LNCaP clone FGC (cell line): ENCODE measurements around the gene BMPER.
A peak's percentile ranks its signal among the peaks of the same experiment; 100 is the strongest.

Experiments used
- DNase-seq: peaks from one replicate; pipeline ENCODE4 v3.0.0-alpha.2; 2011; ENCODE audit warnings: low read depth
- H3K4me3 ChIP-seq: 2 replicates; pipeline ENCODE4 v1.5.1; 2011; ENCODE audit warnings: mild to moderate bottlenecking, low read depth, low read length, control low read depth
- TF ChIP-seq, protein P1 (sequence below): IDR thresholded peaks from 2 replicates; pipeline ENCODE4 v1.5.1; 2012; ENCODE audit warnings: mild to moderate bottlenecking; ENCODE audit not compliant: control insufficient read depth, insufficient read depth; ENCODE audit errors: extremely low read depth

BMPER gene

DNA sequence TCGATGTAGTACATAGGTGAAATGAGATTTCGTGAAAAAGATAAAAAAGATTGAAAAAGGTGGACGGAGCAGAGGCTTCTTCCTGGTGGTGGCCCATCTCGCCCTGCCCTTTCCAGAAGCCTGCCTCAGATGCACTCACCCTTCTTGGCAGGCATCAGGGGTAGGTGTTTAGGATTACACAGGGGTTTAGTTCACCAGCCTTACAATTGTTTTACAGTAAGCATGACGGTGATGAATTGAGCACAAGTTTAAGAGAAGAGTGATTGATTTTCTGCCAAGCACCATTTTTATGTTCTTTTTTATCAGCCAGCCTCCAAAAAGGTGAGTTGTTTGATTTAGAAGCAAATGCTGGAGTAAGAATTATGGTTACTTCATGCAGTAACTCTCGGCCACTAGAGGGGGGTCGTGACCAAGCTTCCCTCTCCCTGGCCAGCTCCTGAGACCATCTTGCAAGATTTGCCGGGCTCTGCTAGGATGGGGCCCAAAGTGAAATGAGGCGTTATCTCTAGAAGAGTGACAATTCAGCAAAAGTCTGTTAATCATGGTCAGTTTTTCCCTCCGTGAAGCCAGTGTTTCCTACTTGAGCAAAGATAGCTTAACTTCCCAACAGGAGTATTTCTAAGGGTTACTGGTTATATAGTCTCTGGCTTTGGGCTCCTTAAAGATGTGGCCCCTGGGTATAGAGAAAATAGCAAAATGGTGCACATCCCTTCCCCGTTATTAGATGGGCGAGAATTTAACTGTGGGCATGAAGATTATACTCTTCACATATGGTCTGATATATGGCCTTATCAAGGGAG lies 228.8 kb downstream of the BMPER start:
- no peak for DNase-seq
- H3K4me3 ChIP-seq: no peak overlapping the region
- TF ChIP-seq, protein P1, sequence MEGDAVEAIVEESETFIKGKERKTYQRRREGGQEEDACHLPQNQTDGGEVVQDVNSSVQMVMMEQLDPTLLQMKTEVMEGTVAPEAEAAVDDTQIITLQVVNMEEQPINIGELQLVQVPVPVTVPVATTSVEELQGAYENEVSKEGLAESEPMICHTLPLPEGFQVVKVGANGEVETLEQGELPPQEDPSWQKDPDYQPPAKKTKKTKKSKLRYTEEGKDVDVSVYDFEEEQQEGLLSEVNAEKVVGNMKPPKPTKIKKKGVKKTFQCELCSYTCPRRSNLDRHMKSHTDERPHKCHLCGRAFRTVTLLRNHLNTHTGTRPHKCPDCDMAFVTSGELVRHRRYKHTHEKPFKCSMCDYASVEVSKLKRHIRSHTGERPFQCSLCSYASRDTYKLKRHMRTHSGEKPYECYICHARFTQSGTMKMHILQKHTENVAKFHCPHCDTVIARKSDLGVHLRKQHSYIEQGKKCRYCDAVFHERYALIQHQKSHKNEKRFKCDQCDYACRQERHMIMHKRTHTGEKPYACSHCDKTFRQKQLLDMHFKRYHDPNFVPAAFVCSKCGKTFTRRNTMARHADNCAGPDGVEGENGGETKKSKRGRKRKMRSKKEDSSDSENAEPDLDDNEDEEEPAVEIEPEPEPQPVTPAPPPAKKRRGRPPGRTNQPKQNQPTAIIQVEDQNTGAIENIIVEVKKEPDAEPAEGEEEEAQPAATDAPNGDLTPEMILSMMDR: peak; percentile 89

DNA sequence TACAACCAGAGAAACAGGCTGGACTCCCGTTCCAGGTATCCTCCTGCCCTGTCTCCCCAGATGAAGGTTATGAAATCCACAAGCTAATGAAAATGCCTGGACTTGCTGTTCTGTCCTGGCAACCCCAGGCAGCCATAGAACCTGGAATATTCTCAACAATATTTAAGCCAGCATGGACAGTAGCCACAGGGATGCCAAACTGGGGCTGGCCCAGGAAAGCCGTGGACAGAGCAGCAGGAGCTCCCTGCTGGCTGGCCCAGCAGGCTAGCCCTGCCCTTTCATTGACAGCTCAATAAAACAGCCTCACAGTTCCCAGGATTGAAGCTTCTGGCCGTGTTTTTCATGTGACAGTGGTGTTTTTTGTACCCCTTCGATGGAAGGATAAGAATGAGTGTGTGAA lies 230.6 kb downstream of the BMPER start:
- no peak for DNase-seq
- TF ChIP-seq, protein P1: no peak
- H3K4me3 ChIP-seq: no peak overlapping the region

DNA sequence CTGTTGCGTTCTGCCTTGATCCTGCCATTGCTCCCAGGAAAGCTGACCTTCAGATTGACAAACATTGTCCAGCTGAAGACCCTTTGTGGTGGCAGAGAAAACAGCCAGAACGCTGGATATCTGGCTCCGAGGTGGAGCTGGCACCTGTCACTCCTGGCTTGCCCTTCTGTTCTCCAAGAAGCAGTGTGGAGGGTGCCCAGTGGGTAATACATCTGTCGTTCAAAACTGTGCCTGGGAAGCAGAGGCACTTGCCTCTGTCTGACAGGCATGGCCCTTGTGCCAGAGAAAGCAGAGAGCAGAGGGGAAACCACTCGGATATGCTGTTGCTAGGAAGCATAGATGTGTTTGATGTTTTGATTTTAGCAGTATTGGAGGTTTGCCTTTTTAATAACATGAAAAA lies 231.4 kb downstream of the BMPER start:
- DNase-seq: no peak
- no peak overlapping the region for H3K4me3 ChIP-seq
- TF ChIP-seq, protein P1: no peak

DNA sequence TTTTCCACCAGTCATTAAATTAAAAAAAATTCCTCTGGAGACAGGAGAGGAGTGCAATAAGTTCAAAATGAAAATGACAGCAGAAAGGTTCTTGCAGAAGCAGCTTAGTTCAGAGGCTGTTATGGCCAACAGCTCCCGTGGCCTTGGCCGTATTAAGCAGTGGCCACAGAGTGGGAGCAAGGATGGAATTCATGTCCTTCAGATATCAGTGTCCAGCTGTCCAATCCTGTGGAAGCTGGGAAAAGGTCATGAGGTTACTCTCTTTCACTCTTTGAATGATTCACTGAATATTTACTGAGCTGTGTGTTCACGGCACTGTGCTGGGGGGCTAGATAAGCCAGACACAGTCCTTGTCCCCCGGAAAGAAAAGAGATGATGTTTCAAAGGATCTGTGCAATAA lies 231.8 kb downstream of the BMPER start:
- H3K4me3 ChIP-seq: no peak overlapping the region
- TF ChIP-seq, protein P1: no peak
- no peak for DNase-seq

DNA sequence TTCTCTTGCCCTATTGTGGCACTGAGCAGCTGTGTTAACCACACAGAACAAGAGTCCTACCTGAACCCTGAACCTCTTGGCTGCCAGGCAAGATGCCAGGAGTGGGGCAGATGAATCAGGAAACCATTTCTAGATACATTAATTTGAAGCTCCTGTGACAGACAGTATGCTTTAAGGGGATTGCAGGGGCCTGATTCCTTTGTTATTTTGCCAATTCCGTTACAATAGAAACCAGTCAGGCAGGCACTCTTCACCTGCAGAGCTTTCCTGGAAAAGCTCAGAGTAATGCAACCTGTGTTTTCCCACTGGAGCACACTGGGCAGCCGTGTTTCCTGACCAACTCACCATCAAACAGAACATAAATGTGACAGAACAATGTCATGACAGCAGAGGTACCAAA lies 233.1 kb downstream of the BMPER start:
- H3K4me3 ChIP-seq: no peak overlapping the region
- DNase-seq: no peak
- TF ChIP-seq, protein P1: no peak

DNA sequence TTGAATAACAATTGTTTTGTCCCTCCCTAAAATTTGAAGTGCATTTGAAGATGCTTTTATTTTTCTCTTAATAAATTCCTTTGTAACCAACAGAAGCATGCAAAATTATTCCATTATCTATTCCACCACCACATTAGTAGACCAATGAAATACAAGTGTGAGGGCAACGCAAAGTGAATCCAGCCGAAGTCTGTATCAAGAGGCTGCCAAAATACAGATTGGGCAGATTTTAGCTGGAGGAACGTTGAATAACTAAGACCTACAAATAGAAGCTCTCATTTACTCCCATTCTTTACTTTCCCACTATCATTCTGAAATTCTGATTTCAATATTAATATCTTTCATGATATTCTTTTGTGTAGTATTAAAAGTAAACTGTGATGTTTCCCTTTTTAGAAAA lies 233.7 kb downstream of the BMPER start:
- no peak overlapping the region for H3K4me3 ChIP-seq
- DNase-seq: no peak
- TF ChIP-seq, protein P1: no peak

DNA sequence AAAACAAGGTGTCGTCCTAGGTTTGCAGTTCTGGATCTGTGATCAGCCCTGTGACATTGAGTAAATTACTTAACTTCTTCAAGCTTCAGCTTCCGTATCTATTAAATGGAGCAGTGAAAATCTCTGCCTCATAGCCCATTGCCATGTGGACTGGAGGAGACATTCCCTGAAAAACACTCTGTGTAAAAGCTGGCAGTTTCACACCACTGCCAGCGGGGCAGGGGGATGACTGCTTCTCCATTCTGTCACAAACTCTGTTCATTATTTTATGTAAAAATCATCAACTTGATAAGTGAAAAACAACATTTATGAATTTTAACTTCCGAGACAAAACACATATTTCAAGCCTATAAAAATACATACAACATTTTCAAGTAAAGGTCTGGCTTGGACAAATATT lies 234.7 kb downstream of the BMPER start:
- H3K4me3 ChIP-seq: no peak overlapping the region
- TF ChIP-seq, protein P1: no peak
- no peak for DNase-seq
